ENCODE data around the gene PTCH1.

The PTCH1 gene

GRCh38 chr9:95561913-95562312, 45.1 kb upstream of the PTCH1 start (continued):
- no peak for TF ChIP-seq ZNF518A (tag by site-specific recombination; conservative IDR thresholded peaks at IDR 0.05; ENCODE audit: low read depth)
- TF ChIP-seq RBAK (tag by site-specific recombination; IDR thresholded peaks at IDR 0.05) = no peak
- TF ChIP-seq ZNF777 (tag by site-specific recombination; IDR thresholded peaks at IDR 0.05; ENCODE audit: borderline replicate concordance) = no peak
- no peak for TF ChIP-seq SCRT1 (tag by site-specific recombination; IDR thresholded peaks at IDR 0.05; ENCODE audit: borderline replicate concordance)
- TF ChIP-seq ZNF394 (tag by site-specific recombination; IDR thresholded peaks at IDR 0.05; ENCODE audit: borderline replicate concordance) = no peak
- no peak for TF ChIP-seq REST (tag by site-specific recombination; IDR thresholded peaks at IDR 0.05)
- TF ChIP-seq ZSCAN4 (tag by site-specific recombination; IDR thresholded peaks at IDR 0.05) = no peak
- no peak for TF ChIP-seq ZBTB44 (tag by site-specific recombination; IDR thresholded peaks at IDR 0.05)
- TF ChIP-seq ZXDB (tag by site-specific recombination; IDR thresholded peaks at IDR 0.05) = no peak
- TF ChIP-seq ZNF37A (tag by site-specific recombination; IDR thresholded peaks at IDR 0.05) = no peak
- TF ChIP-seq WT1 (tag by site-specific recombination; IDR thresholded peaks at IDR 0.05) = no peak

- no peaks in the 10 kb centered on the region for H3K9me3 ChIP-seq (ENCODE audit: control insufficient read depth, insufficient read depth, low read depth, low read length)
- no peak overlapping the region for H3K4me3 ChIP-seq (ENCODE audit: low read depth, low read length)
- H3K4me1 ChIP-seq (ENCODE audit: control insufficient read depth, insufficient read depth, low read length) = no peaks in the 10 kb centered on the region
- CTCF ChIA-PET = no interaction called here
- POLR2A ChIA-PET = no interaction called here
- peak; percentile 39; the same call in 1 of the 2 replicates for TF ChIP-seq ZNF707 (tag by site-specific recombination; IDR thresholded peaks at IDR 0.05)
- no peak for TF ChIP-seq ZNF184 (tag by site-specific recombination; IDR thresholded peaks at IDR 0.05)
- 0 out of 2 replicates have a peak, but pooled peaks have one; percentile 47 for TF ChIP-seq ZNF133 (tag by site-specific recombination; IDR thresholded peaks at IDR 0.05)
- no peak for TF ChIP-seq ZNF560 (tag by site-specific recombination; IDR thresholded peaks at IDR 0.05; ENCODE audit: borderline replicate concordance)
- TF ChIP-seq ZBTB7A (tag by site-specific recombination; IDR thresholded peaks at IDR 0.05; ENCODE audit: low read depth) = no peak
- TF ChIP-seq ZSCAN5A (tag by site-specific recombination; IDR thresholded peaks at IDR 0.05) = peak; percentile 44; the same call in 1 of the 2 replicates
- TF ChIP-seq PRDM1 (tag by site-specific recombination; IDR thresholded peaks at IDR 0.05) = no peak
- TF ChIP-seq ZNF157 (tag by site-specific recombination; IDR thresholded peaks at IDR 0.05) = 0 out of 2 replicates have a peak, but pooled peaks have one; percentile 30
- 0 out of 2 replicates have a peak, but pooled peaks have one; percentile 16 for TF ChIP-seq ZNF514 (tag by site-specific recombination; IDR thresholded peaks at IDR 0.05)
- TF ChIP-seq ZNF2 (tag by site-specific recombination; IDR thresholded peaks at IDR 0.05) = 0 out of 2 replicates have a peak, but pooled peaks have one; percentile 56
- no peak for TF ChIP-seq KLF7 (tag by site-specific recombination; IDR thresholded peaks at IDR 0.05; ENCODE audit: borderline replicate concordance)
- no peaks in the 10 kb centered on the region for H3K36me3 ChIP-seq (ENCODE audit: control insufficient read depth in 2 of 2, insufficient read depth in 1 of 2, low read length in 2 of 2)
- H3K27ac ChIP-seq (ENCODE audit: extremely low read depth, low read depth, low read length) = no peak overlapping the region
These were observed 40.4 kb upstream of the PTCH1 start for GRCh38 chr9:95557142-95557541.

Data from HEK293 (cell line).